ENCODE results near the gene FGFR4. TPM values are rescaled to one million over a fixed set of nuclear protein-coding genes. Genes with fewer than 3 reads are reported as not detected.
A peak's percentile ranks its signal among the peaks of the same experiment; 100 is the strongest.

FGFR4 gene
- total RNA-seq, 1 experiment from 2014 or later: 105 TPM

DNA sequence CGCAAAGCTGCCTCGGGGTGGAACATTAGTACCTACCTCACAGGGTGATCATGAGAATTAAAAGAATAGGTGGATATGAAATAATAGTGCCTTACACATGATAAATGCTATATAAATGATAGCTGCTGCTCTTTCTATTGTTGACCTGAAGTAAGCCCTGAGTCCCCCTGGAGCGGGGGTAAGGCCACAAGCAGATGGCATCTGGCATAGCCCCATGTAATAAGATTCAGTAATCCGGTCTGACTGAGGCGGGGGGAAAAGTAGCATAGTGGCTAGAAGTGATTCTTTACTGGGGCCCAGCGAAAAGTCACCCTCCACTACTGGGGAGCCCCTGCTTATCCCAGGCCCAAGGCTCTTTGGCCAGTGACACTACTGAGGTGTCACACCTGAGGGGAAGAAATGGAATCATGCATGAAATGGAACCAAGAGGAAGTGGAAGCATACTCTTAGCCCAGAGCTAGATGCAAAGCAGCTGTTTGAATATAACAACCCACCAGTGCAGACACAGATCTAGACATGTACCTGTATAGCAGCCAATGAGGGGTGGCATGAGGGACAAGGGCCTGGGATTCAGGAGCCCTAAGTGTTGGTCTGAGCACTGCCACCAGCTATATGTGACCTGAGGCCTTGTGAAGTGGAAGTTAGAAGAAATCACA, 16.1 kb upstream of the FGFR4 start:
- DNase-seq: no peak

GRCh38 chr5:177071666-177072385, 14.9 kb upstream of the FGFR4 start:
- Histone ChIP-seq H3K4me3 (ENCODE audit: insufficient read depth, low read depth, low read length) (no peak overlapping the region), H3K36me3 (replicated peaks; ENCODE audit: control insufficient read depth, insufficient read depth, low read length) (no peaks in the 10 kb centered on the region), H3K27me3 (ENCODE audit: control insufficient read depth, insufficient read depth, low read length) (no peaks in the 10 kb centered on the region)
- DNase-seq: peak; percentile 78

More for the DNA sequence above, 16.1 kb upstream of the FGFR4 start:
- Histone ChIP-seq H3K36me3 (replicated peaks; ENCODE audit: control insufficient read depth, insufficient read depth, low read length) (no peaks in the 10 kb centered on the region), H3K27me3 (ENCODE audit: control insufficient read depth, insufficient read depth, low read length) (no peaks in the 10 kb centered on the region), H3K4me3 (ENCODE audit: insufficient read depth, low read depth, low read length) (no peak overlapping the region)

DNA sequence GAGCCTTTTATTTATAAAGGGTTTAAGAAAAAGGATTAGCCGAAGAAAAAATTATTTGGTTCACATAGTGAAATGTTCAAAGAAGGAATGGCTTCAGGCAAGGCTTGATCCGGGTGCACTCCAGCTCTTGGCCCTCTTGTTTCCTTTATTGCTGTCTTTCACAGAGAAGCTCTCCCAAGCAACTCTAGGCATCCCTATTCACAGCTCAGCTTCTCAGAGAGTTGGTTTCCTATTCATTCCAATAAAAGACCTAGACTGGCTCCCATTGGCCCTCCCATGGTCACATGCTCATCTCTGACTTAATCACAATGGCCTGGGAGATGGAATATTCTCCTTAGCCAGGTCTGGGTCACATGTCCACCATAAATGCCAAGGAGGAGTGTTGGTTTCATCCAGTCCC, 9.4 kb upstream of the FGFR4 start:
- H3K36me3 ChIP-seq (replicated peaks; ENCODE audit: control insufficient read depth, insufficient read depth, low read length): no peaks in the 10 kb centered on the region
- DNase-seq: peak; percentile 42
- no peak overlapping the region for H3K4me3 ChIP-seq (ENCODE audit: insufficient read depth, low read depth, low read length)
- H3K27me3 ChIP-seq (ENCODE audit: control insufficient read depth, insufficient read depth, low read length): no peaks in the 10 kb centered on the region

DNA sequence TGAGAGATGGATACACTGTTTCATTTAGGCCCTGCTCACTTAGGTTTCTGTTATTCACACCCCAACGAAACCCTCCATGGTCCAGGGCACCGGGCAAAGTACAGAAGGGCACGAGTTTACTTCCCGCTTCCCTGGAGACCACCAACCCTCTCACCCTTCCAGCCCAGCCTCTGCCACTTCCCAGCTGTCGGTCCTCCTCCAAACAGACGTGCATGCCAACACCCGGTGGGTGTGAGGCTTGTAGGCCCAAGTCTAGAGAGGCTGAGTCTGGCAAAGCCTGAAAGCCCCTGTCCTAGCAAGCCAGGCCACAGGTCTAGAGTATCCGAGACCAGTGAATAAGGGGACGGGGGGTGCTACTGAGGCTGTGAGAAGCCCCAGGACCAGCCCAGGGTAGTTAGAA, 7.1 kb upstream of the FGFR4 start:
- H3K27me3 ChIP-seq (ENCODE audit: control insufficient read depth, insufficient read depth, low read length): no peaks in the 10 kb centered on the region
- no peaks in the 10 kb centered on the region for H3K36me3 ChIP-seq (replicated peaks; ENCODE audit: control insufficient read depth, insufficient read depth, low read length)
- no peak for DNase-seq
- no peak overlapping the region for H3K4me3 ChIP-seq (ENCODE audit: insufficient read depth, low read depth, low read length)

- DNase-seq: no peak
- no peak overlapping the region for H3K4me3 ChIP-seq (ENCODE audit: insufficient read depth, low read depth, low read length)
- no peaks in the 10 kb centered on the region for H3K36me3 ChIP-seq (replicated peaks; ENCODE audit: control insufficient read depth, insufficient read depth, low read length)
- H3K27me3 ChIP-seq (ENCODE audit: control insufficient read depth, insufficient read depth, low read length): no peaks in the 10 kb centered on the region
Measured at GRCh38 chr5:177080265-177080664, 6.5 kb upstream of the FGFR4 start.

DNA sequence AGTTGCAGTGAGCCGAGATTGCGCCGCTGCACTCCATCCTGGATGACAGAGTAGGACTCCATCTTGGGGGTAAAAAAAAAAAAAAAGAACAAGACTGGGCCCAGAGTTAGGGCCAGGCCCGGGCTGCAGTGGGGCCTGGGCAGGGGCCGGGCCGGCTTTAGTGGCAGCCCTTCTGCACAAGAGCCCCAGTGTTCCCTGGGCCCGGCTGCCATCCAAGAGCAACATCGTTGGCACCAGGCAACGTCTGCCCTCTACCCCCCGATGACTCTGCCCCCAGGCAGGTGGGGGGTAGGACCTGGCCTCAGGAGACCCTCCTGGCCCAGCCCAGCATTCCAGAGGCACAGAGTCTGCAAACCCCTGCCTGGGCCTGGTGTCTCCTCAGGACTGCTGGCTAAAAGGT, 4.9 kb upstream of the FGFR4 start:
- H3K27me3 ChIP-seq (ENCODE audit: control insufficient read depth, insufficient read depth, low read length): no peaks in the 10 kb centered on the region
- H3K36me3 ChIP-seq (replicated peaks; ENCODE audit: control insufficient read depth, insufficient read depth, low read length): no peaks in the 10 kb centered on the region
- peak; percentile 43 for DNase-seq
- H3K4me3 ChIP-seq (ENCODE audit: insufficient read depth, low read depth, low read length): no peak overlapping the region

GRCh38 chr5:177083357-177083756, 3.4 kb upstream of the FGFR4 start:
- DNase-seq: no peak
- H3K4me3 ChIP-seq (ENCODE audit: insufficient read depth, low read depth, low read length): no peak overlapping the region
- H3K27me3 ChIP-seq (ENCODE audit: control insufficient read depth, insufficient read depth, low read length): no peaks in the 10 kb centered on the region; the same call in 1 of the 2 replicates
- H3K36me3 ChIP-seq (replicated peaks; ENCODE audit: control insufficient read depth, insufficient read depth, low read length): no peaks in the 10 kb centered on the region

DNA sequence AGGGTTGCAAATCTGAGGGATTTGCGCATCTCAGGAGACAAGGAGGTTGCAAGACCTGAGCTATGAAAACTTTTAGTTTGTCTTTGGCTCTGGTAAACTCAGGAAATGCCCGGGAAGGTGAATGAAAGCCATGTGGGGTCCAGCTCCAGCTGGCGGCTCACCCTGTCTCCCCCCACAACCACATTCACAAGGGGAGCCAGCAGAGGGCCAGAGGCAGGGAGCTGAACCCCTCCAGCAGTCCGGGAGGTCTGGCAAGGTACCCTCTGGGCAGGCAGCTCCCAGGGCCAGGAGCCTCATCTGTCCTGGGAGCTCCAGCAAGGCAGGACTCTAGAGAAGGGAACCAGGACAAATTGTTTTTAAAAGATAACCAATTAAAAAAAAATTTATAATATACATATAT, 2.5 kb upstream of the FGFR4 start:
- Histone ChIP-seq H3K4me3 (ENCODE audit: insufficient read depth, low read depth, low read length) (no peak overlapping the region), H3K27me3 (ENCODE audit: control insufficient read depth, insufficient read depth, low read length) (no peaks in the 10 kb centered on the region; the same call in 1 of the 2 replicates), H3K36me3 (replicated peaks; ENCODE audit: control insufficient read depth, insufficient read depth, low read length) (peaks cover under 1% of the 10 kb centered on the region)
- DNase-seq: no peak

DNA sequence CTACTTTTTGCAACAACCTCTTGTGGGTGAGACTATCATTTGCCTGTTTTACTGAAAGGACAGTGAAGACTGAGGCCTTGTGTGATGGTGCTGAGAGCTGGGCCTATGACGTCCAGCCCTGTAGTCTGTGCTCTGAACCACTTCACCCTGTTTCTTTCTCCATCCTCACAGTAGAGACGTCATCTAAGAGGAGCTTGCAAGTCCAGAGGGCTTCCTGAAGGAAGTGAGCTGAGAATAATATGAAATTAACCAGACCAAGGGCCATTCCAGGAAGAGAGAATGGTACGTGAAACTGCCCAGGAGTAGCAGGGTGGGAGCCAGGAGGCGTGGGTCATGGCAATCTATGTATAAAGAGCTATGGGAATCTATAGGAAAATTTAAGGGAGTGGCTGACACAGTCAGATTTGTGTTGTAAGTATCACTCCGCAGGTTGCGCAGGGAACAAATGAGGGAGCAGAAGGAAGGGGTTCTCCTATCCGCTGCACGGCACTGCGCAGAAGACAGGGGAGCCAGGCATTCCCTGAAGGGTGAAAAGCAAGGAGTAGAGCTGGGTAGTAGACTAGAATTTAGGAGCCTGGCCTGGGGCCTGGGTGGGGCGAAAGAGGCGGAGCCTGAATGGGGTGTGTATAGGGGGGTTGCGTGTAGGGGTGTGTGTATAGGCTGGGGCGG, 596 bp upstream of the FGFR4 start:
- Histone ChIP-seq H3K36me3 (replicated peaks; ENCODE audit: control insufficient read depth, insufficient read depth, low read length) (peaks cover 12% of the 10 kb centered on the region), H3K4me3 (ENCODE audit: insufficient read depth, low read depth, low read length) (no peak overlapping the region), H3K27me3 (ENCODE audit: control insufficient read depth, insufficient read depth, low read length) (no peaks in the 10 kb centered on the region; the same call in 1 of the 2 replicates)
- no peak for DNase-seq

DNA sequence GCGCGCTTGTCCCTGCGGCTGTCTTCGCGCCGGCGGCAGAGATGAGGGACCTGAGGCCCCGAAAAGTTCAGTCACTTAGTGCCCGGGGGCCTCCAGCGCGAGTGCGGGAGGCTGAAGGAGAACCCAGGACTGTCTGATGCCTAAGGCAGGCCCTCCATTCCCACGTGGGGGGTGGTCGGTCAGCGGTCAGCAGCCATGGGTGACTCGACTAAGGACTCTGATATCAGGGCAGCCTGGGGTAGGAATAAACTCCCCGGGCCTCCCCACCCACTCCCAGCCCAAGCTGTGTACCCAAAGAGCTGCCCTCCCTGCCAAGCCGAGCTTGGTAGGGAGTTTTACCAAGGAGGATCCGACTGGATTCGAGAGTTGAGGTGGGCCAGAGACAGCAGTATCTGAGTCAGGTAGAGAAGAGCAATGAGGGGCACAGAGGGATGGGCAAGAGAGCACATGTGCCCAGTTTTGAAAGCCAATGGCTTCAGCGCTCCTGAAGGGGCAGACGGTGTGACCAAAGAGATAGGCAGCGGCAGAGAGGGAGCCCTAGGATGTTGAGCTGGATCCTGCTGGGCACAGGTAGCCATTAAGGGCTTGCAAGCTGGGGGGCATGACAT, 787 bp downstream of the FGFR4 start:
- H3K36me3 ChIP-seq (replicated peaks; ENCODE audit: control insufficient read depth, insufficient read depth, low read length): peaks cover 15% of the 10 kb centered on the region
- peak overlapping the region; percentile 86 for H3K4me3 ChIP-seq (ENCODE audit: insufficient read depth, low read depth, low read length)
- H3K27me3 ChIP-seq (ENCODE audit: control insufficient read depth, insufficient read depth, low read length): no peaks in the 10 kb centered on the region; the same call in 1 of the 2 replicates
- no peak for DNase-seq

DNA sequence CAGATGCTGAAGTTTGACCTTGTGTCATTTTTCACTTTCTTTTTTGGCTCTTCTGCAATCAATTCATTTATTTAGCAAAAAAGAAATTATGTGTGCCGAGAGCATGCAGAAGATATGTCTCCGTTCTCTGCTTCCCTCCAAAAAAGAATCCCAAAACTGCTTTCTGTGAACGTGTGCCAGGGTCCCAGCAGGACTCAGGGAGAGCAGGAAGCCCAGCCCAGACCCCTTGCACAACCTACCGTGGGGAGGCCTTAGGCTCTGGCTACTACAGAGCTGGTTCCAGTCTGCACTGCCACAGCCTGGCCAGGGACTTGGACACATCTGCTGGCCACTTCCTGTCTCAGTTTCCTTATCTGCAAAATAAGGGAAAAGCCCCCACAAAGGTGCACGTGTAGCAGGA, 2.4 kb downstream of the FGFR4 start:
- Histone ChIP-seq H3K27me3 (ENCODE audit: control insufficient read depth, insufficient read depth, low read length) (no peaks in the 10 kb centered on the region; the same call in 1 of the 2 replicates), H3K4me3 (ENCODE audit: insufficient read depth, low read depth, low read length) (no peak overlapping the region), H3K36me3 (replicated peaks; ENCODE audit: control insufficient read depth, insufficient read depth, low read length) (peaks cover 20% of the 10 kb centered on the region)
- DNase-seq: no peak

DNA sequence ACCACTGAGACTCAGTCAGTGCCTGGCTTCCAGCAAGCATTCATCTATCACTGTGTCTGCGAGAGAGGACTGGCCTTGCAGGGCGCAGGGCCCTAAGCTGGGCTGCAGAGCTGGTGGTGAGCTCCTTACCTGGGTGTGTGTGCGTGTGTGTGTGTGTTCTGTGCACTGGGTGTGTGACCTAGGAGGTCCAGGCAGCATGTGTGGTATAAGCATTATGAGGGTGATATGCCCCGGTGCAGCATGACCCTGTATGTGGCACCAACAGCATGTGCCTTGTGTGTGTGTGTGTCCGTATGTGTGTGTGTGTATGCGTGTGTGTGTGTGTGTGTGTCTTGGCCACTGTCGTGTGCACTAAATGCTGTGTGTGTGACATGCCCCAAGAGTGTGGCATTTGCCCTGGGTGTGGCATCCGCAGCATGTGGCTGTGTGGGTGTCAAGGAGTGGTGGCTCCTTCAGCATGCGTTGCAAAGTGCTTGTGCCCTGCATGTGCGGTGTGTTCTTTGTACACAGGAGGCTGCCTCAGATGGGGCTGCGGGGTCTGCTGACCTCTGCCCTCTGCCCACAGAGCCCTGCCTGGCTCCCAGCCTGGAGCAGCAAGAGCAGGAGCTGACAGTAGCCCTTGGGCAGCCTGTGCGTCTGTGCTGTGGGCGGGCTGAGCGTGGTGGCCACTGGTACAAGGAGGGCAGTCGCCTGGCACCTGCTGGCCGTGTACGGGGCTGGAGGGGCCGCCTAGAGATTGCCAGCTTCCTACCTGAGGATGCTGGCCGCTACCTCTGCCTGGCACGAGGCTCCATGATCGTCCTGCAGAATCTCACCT, 3.3 kb downstream of the FGFR4 start:
- Histone ChIP-seq H3K36me3 (replicated peaks; ENCODE audit: control insufficient read depth, insufficient read depth, low read length) (peaks cover 21% of the 10 kb centered on the region), H3K27me3 (ENCODE audit: control insufficient read depth, insufficient read depth, low read length) (no peaks in the 10 kb centered on the region; the same call in 1 of the 2 replicates), H3K4me3 (ENCODE audit: insufficient read depth, low read depth, low read length) (no peak overlapping the region)
- DNase-seq: peak; percentile 18

DNA sequence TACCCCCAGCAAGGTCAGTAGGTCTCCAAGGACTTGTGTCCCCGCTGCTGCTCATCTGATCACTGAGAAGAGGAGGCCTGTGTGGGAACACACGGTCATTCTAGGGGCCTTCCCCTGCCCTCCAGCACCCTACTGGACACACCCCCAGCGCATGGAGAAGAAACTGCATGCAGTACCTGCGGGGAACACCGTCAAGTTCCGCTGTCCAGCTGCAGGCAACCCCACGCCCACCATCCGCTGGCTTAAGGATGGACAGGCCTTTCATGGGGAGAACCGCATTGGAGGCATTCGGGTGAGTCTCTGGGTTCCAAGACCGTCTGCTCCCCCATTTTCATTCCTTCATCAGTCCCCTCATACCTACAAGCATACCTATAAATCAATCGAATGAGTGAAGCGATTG, 4.1 kb downstream of the FGFR4 start:
- Histone ChIP-seq H3K36me3 (replicated peaks; ENCODE audit: control insufficient read depth, insufficient read depth, low read length) (peaks cover 23% of the 10 kb centered on the region), H3K4me3 (ENCODE audit: insufficient read depth, low read depth, low read length) (no peak overlapping the region), H3K27me3 (ENCODE audit: control insufficient read depth, insufficient read depth, low read length) (no peaks in the 10 kb centered on the region; the same call in 1 of the 2 replicates)
- DNase-seq: peak; percentile 23

DNA sequence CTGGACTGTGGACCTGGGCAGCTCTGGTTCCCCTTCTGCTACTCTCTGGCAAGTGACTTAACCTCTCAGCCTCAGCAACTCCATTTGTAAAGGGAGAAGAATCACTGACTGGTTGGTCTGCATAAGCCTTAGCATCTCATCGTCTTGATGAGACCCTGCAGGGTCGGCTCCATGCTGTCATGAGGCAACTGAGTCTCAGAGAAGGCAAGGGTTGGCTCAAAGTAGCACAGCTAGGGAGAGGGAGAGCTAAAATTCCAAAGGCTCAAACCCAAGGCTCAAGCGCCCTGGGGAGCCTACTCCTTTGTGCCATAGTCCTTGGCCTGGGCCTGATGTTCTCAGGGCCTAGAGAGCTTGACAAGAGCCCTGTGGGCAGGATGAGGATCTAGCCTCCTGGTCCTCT, 4.5 kb downstream of the FGFR4 start:
- peaks cover 23% of the 10 kb centered on the region for H3K36me3 ChIP-seq (replicated peaks; ENCODE audit: control insufficient read depth, insufficient read depth, low read length)
- no peak overlapping the region for H3K4me3 ChIP-seq (ENCODE audit: insufficient read depth, low read depth, low read length)
- no peak for DNase-seq
- no peaks in the 10 kb centered on the region; the same call in 1 of the 2 replicates for H3K27me3 ChIP-seq (ENCODE audit: control insufficient read depth, insufficient read depth, low read length)

Data from H7 (cell line).